ENCODE results near the gene RARG.

The RARG gene

GRCh38 chr12:53231921-53232645, at the start of gene RARG:
Gene RARG (minus strand): TSS chr12:53232209. CDS start chr12:53227545, 4,664 bp downstream.
- DNase-seq (ENCODE audit: low read depth in 4 of 4, low spot score in 1 of 4), result peak in 2 of 4 experiments; percentile 56 to 67

GRCh38 chr12:53279888-53280498, 48.0 kb upstream of the RARG start:
- DNase-seq (ENCODE audit: low read depth in 4 of 4, low spot score in 1 of 4), result no peak

GRCh38 chr12:53279283-53279869, 47.4 kb upstream of the RARG start:
- no peak for DNase-seq (ENCODE audit: low read depth in 4 of 4, low spot score in 1 of 4)

GRCh38 chr12:53277981-53278380, 46.0 kb upstream of the RARG start:
- DNase-seq (ENCODE audit: low read depth in 4 of 4, low spot score in 1 of 4), result no peak

- DNase-seq (ENCODE audit: low read depth in 4 of 4, low spot score in 1 of 4), result no peak
These were observed 44.5 kb upstream of the RARG start for GRCh38 chr12:53276511-53276910.

GRCh38 chr12:53274445-53274844, 42.4 kb upstream of the RARG start:
- no peak for DNase-seq (ENCODE audit: low read depth in 4 of 4, low spot score in 1 of 4)

GRCh38 chr12:53268630-53269562, 36.9 kb upstream of the RARG start:
- no peak for DNase-seq (ENCODE audit: low read depth in 4 of 4, low spot score in 1 of 4)

- peak; percentile 49 to 79 (median 62) for DNase-seq (ENCODE audit: low read depth in 4 of 4, low spot score in 1 of 4)
These were observed 36.1 kb upstream of the RARG start, which contains the start of gene ESPL1 for GRCh38 chr12:53267999-53268629. Gene ESPL1 (plus strand): TSS chr12:53268299. CDS start chr12:53268767, 468 bp downstream.

- peak in 2 of 4 experiments; percentile 28 to 35 for DNase-seq (ENCODE audit: low read depth in 4 of 4, low spot score in 1 of 4)
These were observed 35.4 kb upstream of the RARG start for GRCh38 chr12:53267306-53267998.

GRCh38 chr12:53265783-53266182, 33.8 kb upstream of the RARG start:
- DNase-seq (ENCODE audit: low read depth in 4 of 4, low spot score in 1 of 4), result no peak

- DNase-seq (ENCODE audit: low read depth in 4 of 4, low spot score in 1 of 4), result no peak
These were observed 27.9 kb upstream of the RARG start for GRCh38 chr12:53259891-53260290.

GRCh38 chr12:53258541-53259539, 26.8 kb upstream of the RARG start:
- DNase-seq (ENCODE audit: low read depth in 4 of 4, low spot score in 1 of 4), result no peak

- DNase-seq (ENCODE audit: low read depth in 4 of 4, low spot score in 1 of 4), result no peak
These were observed 24.0 kb upstream of the RARG start for GRCh38 chr12:53255996-53256395.

- DNase-seq (ENCODE audit: low read depth in 4 of 4, low spot score in 1 of 4), result no peak
These were observed 23.0 kb upstream of the RARG start for GRCh38 chr12:53254816-53255545.

- DNase-seq (ENCODE audit: low read depth in 4 of 4, low spot score in 1 of 4), result no peak
These were observed 21.3 kb upstream of the RARG start for GRCh38 chr12:53253298-53253697.

GRCh38 chr12:53252349-53252916, 20.4 kb upstream of the RARG start:
- no peak for DNase-seq (ENCODE audit: low read depth in 4 of 4, low spot score in 1 of 4)

GRCh38 chr12:53251477-53252348, 19.7 kb upstream of the RARG start:
- DNase-seq (ENCODE audit: low read depth in 4 of 4, low spot score in 1 of 4), result peak in 3 of 4 experiments; percentile 42 to 60 (median 54)

Measured in stimulated activated CD4-positive, alpha-beta T cell treated with anti-CD3 and anti-CD28 coated beads, Interleukin-1b, Interleukin-23, amount 100 ng/mL, for 24 hours (primary cell).